IMR-90 (cell line): ENCODE results near the gene BATF2. TPM values are rescaled to one million over a fixed set of nuclear protein-coding genes. Genes with fewer than 3 reads are reported as not detected.
A peak's percentile ranks its signal among the peaks of the same experiment; 100 is the strongest.

Source experiments
- ATAC-seq: fragments of 200-7000 bp; cut with Tn5 transposase; 2 replicates; pipeline ENCODE4 v1.9.1; 2020; ENCODE audit warnings: low read depth, mild to moderate bottlenecking, moderate library complexity
- BruUV-seq: library from RNA; stranded (reverse); fragments of 400-500 nt; replicated peaks from 2 replicates; lab custom pipeline; 2021; lab: Mats Ljungman, UMichigan
- CTCF ChIA-PET: fragments of 300-600 bp; formaldehyde crosslinking; extraction: SDS; loops from one replicate; lab custom pipeline; 2021; ENCODE audit warnings: antibody characterized with exemption; lab: Yijun Ruan, JAX
- POLR2A ChIA-PET: fragments of 300-600 bp; sonication (Branson Sonifier 250); formaldehyde crosslinking; loops from one replicate; lab custom pipeline; 2022; ENCODE audit warnings: antibody characterized with exemption; ENCODE audit not compliant: unreplicated experiment; lab: Charles Lee
- DNase-seq: peaks from one replicate; pipeline ENCODE4 v3.0.0; 2013
- H2AFZ ChIP-seq: replicated peaks from 2 replicates; pipeline ENCODE3; 2013; ENCODE audit warnings: low read length, mild to moderate bottlenecking; ENCODE audit not compliant: poor library complexity
- H2AK5ac ChIP-seq: 2 replicates; pipeline ENCODE4 v1.6.1; 2013; ENCODE audit warnings: low read depth, low read length, inconsistent platforms
- H2AK9ac ChIP-seq: replicated peaks from 2 replicates; pipeline ENCODE3; 2013; ENCODE audit warnings: mild to moderate bottlenecking, low read depth, low read length, moderate library complexity; ENCODE audit not compliant: poor library complexity
- H2BK120ac ChIP-seq: 2 replicates; pipeline ENCODE4 v1.6.1; 2013; ENCODE audit warnings: low read depth, low read length, inconsistent platforms
- H2BK15ac ChIP-seq: 3 replicates; pipeline ENCODE4 v1.6.1; 2013; ENCODE audit warnings: low read depth, low read length, inconsistent platforms
- H2BK20ac ChIP-seq: 2 replicates; pipeline ENCODE4 v1.6.1; 2013; ENCODE audit warnings: low read depth, mild to moderate bottlenecking, inconsistent platforms, low read length, moderate library complexity
- H2BK5ac ChIP-seq: 2 replicates; pipeline ENCODE4 v1.6.1; 2013; ENCODE audit warnings: mild to moderate bottlenecking, low read depth, low read length, inconsistent platforms; ENCODE audit not compliant: poor library complexity, severe bottlenecking
- H3K14ac ChIP-seq: replicated peaks from 2 replicates; pipeline ENCODE4 v1.6.1; 2013; ENCODE audit warnings: low read depth, low read length, inconsistent platforms
- H3K18ac ChIP-seq: 2 replicates; pipeline ENCODE4 v1.6.1; 2013; ENCODE audit warnings: low read depth, low read length, control low read depth
- H3K23ac ChIP-seq: 2 replicates; pipeline ENCODE4 v1.6.1; 2013; ENCODE audit warnings: low read depth, low read length, inconsistent platforms
- H3K27ac ChIP-seq: 2 replicates; pipeline ENCODE4 v1.5.1; 2013; ENCODE audit warnings: mild to moderate bottlenecking, control low read depth, low read length; ENCODE audit not compliant: insufficient read depth
- H3K27me3 ChIP-seq: 2 replicates; pipeline ENCODE4 v1.6.1; 2013; ENCODE audit warnings: low read length; ENCODE audit not compliant: control insufficient read depth, insufficient read depth
- H3K36me3 ChIP-seq: 2 replicates; pipeline ENCODE4 v1.6.1; 2013; ENCODE audit warnings: low read length, mixed read lengths; ENCODE audit not compliant: control insufficient read depth, insufficient read depth
- H3K4ac ChIP-seq: 2 replicates; pipeline ENCODE4 v1.6.1; 2013; ENCODE audit warnings: low read depth, low read length, inconsistent platforms
- H3K4me1 ChIP-seq: 2 replicates; pipeline ENCODE4 v1.6.1; 2013; ENCODE audit warnings: low read length, mixed read lengths; ENCODE audit not compliant: control insufficient read depth, insufficient read depth
- H3K4me2 ChIP-seq: 2 replicates; pipeline ENCODE4 v1.6.1; 2013; ENCODE audit warnings: low read depth, mild to moderate bottlenecking, control low read depth, low read length, moderate library complexity
- H3K4me3 ChIP-seq: 2 replicates; pipeline ENCODE4 v1.5.1; 2013; ENCODE audit warnings: low read depth, mild to moderate bottlenecking, control low read depth, low read length, moderate library complexity; ENCODE audit not compliant: insufficient read depth
- H3K56ac ChIP-seq: 2 replicates; pipeline ENCODE4 v1.6.1; 2013; ENCODE audit warnings: low read length, inconsistent platforms; ENCODE audit not compliant: insufficient read depth; ENCODE audit errors: extremely low read depth
- H3K79me1 ChIP-seq, 2 experiments: 2 replicates each; pipeline ENCODE4 v1.6.1; 2013; ENCODE audit warnings: low read length in 2 of 2, inconsistent platforms in 1 of 2, low read depth in 1 of 2
- H3K9ac ChIP-seq: 2 replicates; pipeline ENCODE4 v1.6.1; 2013; ENCODE audit warnings: low read depth, low read length, control low read depth
- H3K9me1 ChIP-seq: 2 replicates; pipeline ENCODE4 v1.6.1; 2013; ENCODE audit warnings: low read length, inconsistent platforms; ENCODE audit not compliant: insufficient read depth
- H3K9me3 ChIP-seq: 2 replicates; pipeline ENCODE4 v1.6.1; 2013; ENCODE audit warnings: low read length; ENCODE audit not compliant: control insufficient read depth, insufficient read depth
- H4K20me1 ChIP-seq: 2 replicates; pipeline ENCODE4 v1.6.1; 2013; ENCODE audit warnings: low read length, inconsistent platforms; ENCODE audit not compliant: insufficient read depth
- H4K5ac ChIP-seq: 2 replicates; pipeline ENCODE4 v1.6.1; 2013; ENCODE audit warnings: mild to moderate bottlenecking, low read depth, low read length, control low read depth
- H4K8ac ChIP-seq, 2 experiments: 2 replicates each; pipeline ENCODE4 v1.6.1; 2013; ENCODE audit warnings: low read depth in 2 of 2, low read length in 2 of 2, control low read depth in 1 of 2, inconsistent platforms in 1 of 2
- H4K91ac ChIP-seq: 2 replicates; pipeline ENCODE4 v1.6.1; 2013; ENCODE audit warnings: low read depth, low read length, inconsistent platforms; ENCODE audit not compliant: insufficient read depth
- BHLHE40 ChIP-seq: fragments of 150-350 bp; IDR thresholded peaks from 2 replicates; pipeline ENCODE4 v1.6.1; 2016; ENCODE audit warnings: mild to moderate bottlenecking, low read depth, low read length
- FOS ChIP-seq: fragments of 150-350 bp; IDR thresholded peaks from 2 replicates; pipeline ENCODE4 v1.6.1; 2016; ENCODE audit warnings: low read depth, low read length
- MAZ ChIP-seq: IDR thresholded peaks from 2 replicates; pipeline ENCODE4 v1.6.1; 2012; ENCODE audit warnings: low read depth, mild to moderate bottlenecking, low read length, improper control_type of control experiment, moderate library complexity, borderline replicate concordance
- POLR2A ChIP-seq: IDR thresholded peaks from 2 replicates; pipeline ENCODE4 v1.6.1; 2012; ENCODE audit warnings: mild to moderate bottlenecking, low read depth, low read length
- RAD21 ChIP-seq: IDR thresholded peaks from 2 replicates; pipeline ENCODE4 v1.6.1; 2012; ENCODE audit warnings: low read length, improper control_type of control experiment
- RFX5 ChIP-seq: IDR thresholded peaks from 2 replicates; pipeline ENCODE4 v1.8.0; 2012; ENCODE audit warnings: low read depth, mild to moderate bottlenecking, low read length, moderate library complexity
- SMC3 ChIP-seq: fragments of 150-350 bp; IDR thresholded peaks from 2 replicates; pipeline ENCODE4 v1.6.1; 2016; ENCODE audit warnings: low read depth, mild to moderate bottlenecking, antibody characterized with exemption, low read length, moderate library complexity
- WGBS, 2 experiments: methylation state at CpG; one replicate each; pipeline versions ENCODE4 v1.1.5 to v1.1.7; 2013; ENCODE audit warnings: missing lambda C conversion rate in 2 of 2; ENCODE audit not compliant: insufficient read length in 1 of 2; ENCODE audit errors: extremely low coverage in 2 of 2; 5-methylcytosine and 5-hydroxymethylcytosine counted together
- dilution Hi-C: fragments of 300-500 bp; cut with HindIII; formaldehyde crosslinking; loops from one replicate; pipeline ENCODE4 v1.14.3; 2018; ENCODE audit warnings: low sequenced_read_pairs; ENCODE audit not compliant: unreplicated experiment
- in situ Hi-C: fragments of 300-500 bp; cut with MboI; formaldehyde crosslinking; loops from 3 replicates; pipeline ENCODE4 v1.14.3; 2019; ENCODE audit warnings: low sequenced_read_pairs, inconsistent platforms, mixed read lengths
- intact Hi-C: fragments of 100-400 bp; cut with micrococcal nuclease; formaldehyde crosslinking; loops from 2 replicates; pipeline ENCODE4 v1.10.0; 2022
- polyA plus RNA-seq, 3 experiments: library from polyadenylated mRNA; depleted of rRNA; stranded (reverse); fragments of >200 nt; gene quantifications; 2 replicates each; pipeline ENCODE4 v1.2.3, GENCODE V29; 2012; ENCODE audit warnings: low replicate concordance in 1 of 3
- total RNA-seq: library from RNA; depleted of rRNA; stranded (reverse); fragments of >200 nt; gene quantifications from 2 replicates; pipeline ENCODE4 v1.2.3, GENCODE V29; 2012
- TF ChIP-seq, protein P1 (sequence below): conservative IDR thresholded peaks from 2 replicates; pipeline ENCODE4 v1.5.1; 2012; ENCODE audit warnings: mild to moderate bottlenecking, low read depth, low read length, improper control_type of control experiment
- TF ChIP-seq, protein P2 (sequence below): fragments of 150-350 bp; IDR thresholded peaks from 2 replicates; pipeline ENCODE4 v1.6.1; 2016; ENCODE audit warnings: low read depth, mild to moderate bottlenecking, low read length, moderate library complexity, borderline replicate concordance

BATF2 gene
- total and polyA plus RNA-seq, 2 of the 4 experiments (the other 2 are of a cell fraction), result 0.36 to 1.2 TPM

- TF ChIP-seq POLR2A, result peak; percentile 70
- TF ChIP-seq RFX5, result no peak
- peak; percentile 69 for TF ChIP-seq RAD21
These were observed 16.5 kb upstream of the BATF2 start (continued) for GRCh38 chr11:65013130-65013887.

DNA sequence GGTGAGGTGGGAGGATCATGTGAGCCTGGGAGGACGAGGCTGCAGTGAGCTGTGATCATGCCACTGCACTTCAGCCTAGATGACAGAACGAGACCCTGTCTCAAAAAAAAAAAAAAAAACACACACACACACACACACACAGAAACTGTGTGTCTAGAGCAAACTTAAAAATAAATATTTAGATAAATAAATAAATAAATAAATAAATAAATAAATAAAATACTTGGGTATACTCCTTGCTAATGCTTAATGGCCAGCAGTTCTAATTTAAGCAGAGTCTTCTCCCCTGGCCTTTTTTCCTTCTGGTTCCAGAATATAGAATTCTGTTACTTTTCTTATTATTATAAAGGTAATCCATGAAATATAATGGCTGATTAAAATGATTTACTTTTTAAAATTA lies 12.1 kb upstream of the BATF2 start:
- Histone ChIP-seq H3K18ac (no peak overlapping the region), H2AFZ (no peak overlapping the region), H3K9me3 (no peaks in the 10 kb centered on the region), H2BK120ac (0 out of 2 replicates have a peak overlapping the region, but pooled peaks have one; percentile 27), H3K36me3 (no peaks in the 10 kb centered on the region), H3K4me1 (peaks cover 8% of the 10 kb centered on the region), H3K4me2 (no peak overlapping the region), H4K8ac (no peak overlapping the region), H3K4ac (no peak overlapping the region), H2BK20ac (no peak overlapping the region), H3K56ac (no peak overlapping the region), H2AK5ac (no peak overlapping the region), H4K20me1 (no peaks in the 10 kb centered on the region), H4K5ac (no peak overlapping the region), H3K79me1 (peaks cover 0 to 7% of the 10 kb centered on the region in 2 experiments; a peak in 2 of 4 replicates), H3K14ac (no peak overlapping the region), H3K27me3 (no peaks in the 10 kb centered on the region), H2AK9ac (no peak overlapping the region), H3K27ac (no peak overlapping the region), H3K9me1 (peaks cover 18% of the 10 kb centered on the region), H4K91ac (no peak overlapping the region), H3K4me3 (no peak overlapping the region), H3K23ac (no peak overlapping the region), H3K9ac (no peak overlapping the region), H2BK15ac (no peak overlapping the region), H2BK5ac (no peak overlapping the region)
- in situ Hi-C loops, result loop anchor here (5.0 to 10.0 kb wide), 2 partner anchors 87 to 164 kb away; partner anchors contain the start of genes CDC42BPG and PPP2R5B
- WGBS, 2 experiments, result no CpG with 5 or more reads among the region's 2 CpGs
- TF ChIP-seq BHLHE40 (no peak), MAZ (no peak), FOS (no peak), SMC3 (no peak)
- TF ChIP-seq, protein P1, sequence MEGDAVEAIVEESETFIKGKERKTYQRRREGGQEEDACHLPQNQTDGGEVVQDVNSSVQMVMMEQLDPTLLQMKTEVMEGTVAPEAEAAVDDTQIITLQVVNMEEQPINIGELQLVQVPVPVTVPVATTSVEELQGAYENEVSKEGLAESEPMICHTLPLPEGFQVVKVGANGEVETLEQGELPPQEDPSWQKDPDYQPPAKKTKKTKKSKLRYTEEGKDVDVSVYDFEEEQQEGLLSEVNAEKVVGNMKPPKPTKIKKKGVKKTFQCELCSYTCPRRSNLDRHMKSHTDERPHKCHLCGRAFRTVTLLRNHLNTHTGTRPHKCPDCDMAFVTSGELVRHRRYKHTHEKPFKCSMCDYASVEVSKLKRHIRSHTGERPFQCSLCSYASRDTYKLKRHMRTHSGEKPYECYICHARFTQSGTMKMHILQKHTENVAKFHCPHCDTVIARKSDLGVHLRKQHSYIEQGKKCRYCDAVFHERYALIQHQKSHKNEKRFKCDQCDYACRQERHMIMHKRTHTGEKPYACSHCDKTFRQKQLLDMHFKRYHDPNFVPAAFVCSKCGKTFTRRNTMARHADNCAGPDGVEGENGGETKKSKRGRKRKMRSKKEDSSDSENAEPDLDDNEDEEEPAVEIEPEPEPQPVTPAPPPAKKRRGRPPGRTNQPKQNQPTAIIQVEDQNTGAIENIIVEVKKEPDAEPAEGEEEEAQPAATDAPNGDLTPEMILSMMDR, result no peak
- TF ChIP-seq, protein P2, sequence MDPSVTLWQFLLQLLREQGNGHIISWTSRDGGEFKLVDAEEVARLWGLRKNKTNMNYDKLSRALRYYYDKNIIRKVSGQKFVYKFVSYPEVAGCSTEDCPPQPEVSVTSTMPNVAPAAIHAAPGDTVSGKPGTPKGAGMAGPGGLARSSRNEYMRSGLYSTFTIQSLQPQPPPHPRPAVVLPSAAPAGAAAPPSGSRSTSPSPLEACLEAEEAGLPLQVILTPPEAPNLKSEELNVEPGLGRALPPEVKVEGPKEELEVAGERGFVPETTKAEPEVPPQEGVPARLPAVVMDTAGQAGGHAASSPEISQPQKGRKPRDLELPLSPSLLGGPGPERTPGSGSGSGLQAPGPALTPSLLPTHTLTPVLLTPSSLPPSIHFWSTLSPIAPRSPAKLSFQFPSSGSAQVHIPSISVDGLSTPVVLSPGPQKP, result no peak
- ChIA-PET CTCF (no interaction called here), POLR2A (no interaction called here)
- dilution Hi-C loops, result no loop called here
- DNase-seq, result no peak
- no peak for ATAC-seq
- no TSS peak for BruUV-seq
- intact Hi-C loops, result no loop called here
